Common myeloid progenitor, CD34-positive (primary cell): Measurements from ENCODE around the gene AGBL4.
"Not testable (repeated sequence)": the region's sequence is repeated elsewhere in the genome, so short reads cannot be mapped to it uniquely, and the experiment has no call there.

ENCODE experiments used
- CTCF ChIA-PET: fragments of 350-600 bp; sonication (Branson Sonifier 250); formaldehyde crosslinking; loops from one replicate; lab custom pipeline; 2021; ENCODE audit warnings: antibody characterized with exemption; lab: Charles Lee
- POLR2A ChIA-PET: fragments of 350-600 bp; sonication (Branson Sonifier 250); formaldehyde crosslinking; loops from one replicate; lab custom pipeline; 2021; ENCODE audit warnings: antibody characterized with exemption; lab: Charles Lee
- DNase-seq, 3 donors: peaks; one replicate each; pipeline versions ENCODE4 v3.0.0 to v3.0.0-alpha.2; 2013
- H3K27ac ChIP-seq, 2 experiments: 1 replicate in 1 of 2; 2 replicates in 1 of 2; pipeline ENCODE4 v1.7.0; 2013; ENCODE audit warnings: inconsistent platforms in 2 of 2, low read length in 2 of 2, mild to moderate bottlenecking in 2 of 2, low read depth in 1 of 2, moderate library complexity in 1 of 2; ENCODE audit not compliant: severe bottlenecking in 2 of 2, insufficient read depth in 1 of 2, poor library complexity in 1 of 2
- H3K27me3 ChIP-seq, 5 experiments: replicated peaks in 2 of 5; 1 replicate in 3 of 5; 2 replicates in 2 of 5; pipeline versions ENCODE4 v1.6.1 to v1.7.0; 2013; ENCODE audit warnings: low read length in 4 of 5, mild to moderate bottlenecking in 2 of 5, moderate library complexity in 2 of 5, inconsistent platforms in 1 of 5; ENCODE audit not compliant: insufficient read depth in 5 of 5, control insufficient read depth in 4 of 5
- H3K36me3 ChIP-seq, 4 experiments: 1 replicate in 2 of 4; 2 replicates in 2 of 4; pipeline versions ENCODE4 v1.6.1 to v1.7.0; 2013; ENCODE audit warnings: low read length in 3 of 4, control low read depth in 1 of 4, mild to moderate bottlenecking in 1 of 4; ENCODE audit not compliant: control insufficient read depth in 4 of 4, insufficient read depth in 4 of 4
- H3K4me1 ChIP-seq, 4 experiments: 1 replicate in 3 of 4; 2 replicates in 1 of 4; pipeline versions ENCODE4 v1.6.1 to v1.7.1; 2013; ENCODE audit warnings: low read length in 3 of 4, mild to moderate bottlenecking in 3 of 4, control low read depth in 1 of 4, inconsistent platforms in 1 of 4, moderate library complexity in 1 of 4; ENCODE audit not compliant: control insufficient read depth in 4 of 4, insufficient read depth in 4 of 4; ENCODE audit errors: control extremely low read depth in 1 of 4
- H3K4me3 ChIP-seq, 7 experiments: 1 replicate in 4 of 7; 2 replicates in 3 of 7; pipeline versions ENCODE4 v1.5.1 to v1.7.0; 2013; ENCODE audit warnings: mild to moderate bottlenecking in 7 of 7, low read length in 6 of 7, moderate library complexity in 6 of 7, inconsistent platforms in 2 of 7, low read depth in 2 of 7, control low read depth in 1 of 7; ENCODE audit not compliant: insufficient read depth in 4 of 7, control insufficient read depth in 1 of 7; ENCODE audit errors: extremely low read depth in 1 of 7
- H3K9me3 ChIP-seq, 5 experiments: 1 replicate in 4 of 5; 2 replicates in 1 of 5; pipeline versions ENCODE4 v1.6.1 to v1.7.1; 2013; ENCODE audit warnings: low read length in 4 of 5, mild to moderate bottlenecking in 2 of 5, inconsistent platforms in 1 of 5, low read depth in 1 of 5, moderate library complexity in 1 of 5; ENCODE audit not compliant: control insufficient read depth in 4 of 5, insufficient read depth in 2 of 5; ENCODE audit errors: control extremely low read depth in 1 of 5
- WGBS: methylation state at CpG from one replicate; pipeline ENCODE4 v1.1.5; 2013; ENCODE audit not compliant: insufficient coverage; 5-methylcytosine and 5-hydroxymethylcytosine counted together

The AGBL4 gene

GRCh38 chr1:49013079-49013478, 1010.7 kb downstream of the AGBL4 start:
- Histone ChIP-seq H3K9me3 (peaks cover 0 to 2% (median 0%) of the 10 kb centered on the region in 5 experiments), H3K36me3 (no peaks in the 10 kb centered on the region), H3K4me3 (no peak overlapping the region), H3K27me3 (peaks cover 0 to 1% (median 0%) of the 10 kb centered on the region in 5 experiments), H3K4me1 (no peaks in the 10 kb centered on the region), H3K27ac (no peak overlapping the region)
- ChIA-PET POLR2A (no interaction called here), CTCF (no interaction called here)
- DNase-seq: no peak

- H3K27ac ChIP-seq, POLR2A ChIA-PET, CTCF ChIA-PET, H3K36me3 ChIP-seq, DNase-seq, H3K9me3 ChIP-seq, H3K4me1 ChIP-seq, H3K4me3 ChIP-seq, H3K27me3 ChIP-seq: not testable (repeated sequence)
- WGBS: 95% methylated on average over 4 of the region's 10 CpGs
Observed at GRCh38 chr1:49002981-49003380, 1020.8 kb downstream of the AGBL4 start.

DNA sequence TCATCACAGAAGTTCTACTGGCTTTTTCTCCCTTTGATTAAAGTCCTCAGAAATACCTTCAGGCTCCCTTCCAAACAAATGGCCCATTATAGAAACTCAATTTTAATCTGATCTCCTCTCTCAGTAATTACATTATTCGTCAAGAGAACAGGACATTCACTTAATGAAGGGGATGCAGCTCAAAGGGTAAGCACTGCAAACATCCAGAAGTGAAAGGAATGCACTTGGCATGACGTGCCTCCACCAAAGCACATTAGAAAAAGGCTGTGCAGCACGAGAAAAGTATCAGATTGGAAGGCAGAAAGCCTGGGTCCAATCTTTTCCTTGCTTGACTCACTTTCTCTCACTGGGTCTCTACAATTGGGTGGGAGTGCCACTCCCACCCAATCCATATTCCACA, 1024.4 kb downstream of the AGBL4 start:
- no peak overlapping the region for H3K27ac ChIP-seq
- no peaks in the 10 kb centered on the region for H3K9me3 ChIP-seq
- no peaks in the 10 kb centered on the region for H3K27me3 ChIP-seq
- no peaks in the 10 kb centered on the region for H3K4me1 ChIP-seq
- DNase-seq: no peak
- WGBS: 97% methylated on average over 3 of the region's 3 CpGs
- no peak overlapping the region for H3K4me3 ChIP-seq
- CTCF ChIA-PET: no interaction called here
- POLR2A ChIA-PET: no interaction called here
- no peaks in the 10 kb centered on the region for H3K36me3 ChIP-seq

DNA sequence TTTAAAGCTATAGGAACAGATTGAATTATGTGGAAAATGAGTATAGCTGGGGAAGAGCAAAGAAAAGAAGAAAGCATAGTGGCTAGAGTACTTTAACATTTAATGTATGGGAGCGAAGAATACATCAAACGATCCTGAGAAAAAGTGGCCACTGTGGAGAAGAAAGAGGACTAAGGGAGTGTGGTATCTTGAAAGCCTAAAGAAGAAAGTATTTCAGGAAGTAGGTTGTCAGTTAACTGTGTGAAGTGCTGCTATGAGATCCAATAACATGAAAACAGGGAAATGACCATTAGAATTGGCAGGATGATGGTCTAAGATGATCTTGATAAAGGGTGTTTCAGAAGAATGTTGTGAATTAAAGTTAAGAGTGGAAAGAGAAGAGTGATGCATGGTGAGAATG, 1027.4 kb downstream of the AGBL4 start:
- no peaks in the 10 kb centered on the region for H3K36me3 ChIP-seq
- ChIA-PET CTCF (no interaction called here), POLR2A (no interaction called here)
- no peak overlapping the region for H3K4me3 ChIP-seq
- H3K27ac ChIP-seq: no peak overlapping the region
- 94% methylated on average over 2 of the region's 2 CpGs for WGBS
- no peaks in the 10 kb centered on the region for H3K4me1 ChIP-seq
- H3K9me3 ChIP-seq: peaks cover 0 to 8% (median 0%) of the 10 kb centered on the region in 5 experiments
- H3K27me3 ChIP-seq: no peaks in the 10 kb centered on the region
- DNase-seq: no peak

DNA sequence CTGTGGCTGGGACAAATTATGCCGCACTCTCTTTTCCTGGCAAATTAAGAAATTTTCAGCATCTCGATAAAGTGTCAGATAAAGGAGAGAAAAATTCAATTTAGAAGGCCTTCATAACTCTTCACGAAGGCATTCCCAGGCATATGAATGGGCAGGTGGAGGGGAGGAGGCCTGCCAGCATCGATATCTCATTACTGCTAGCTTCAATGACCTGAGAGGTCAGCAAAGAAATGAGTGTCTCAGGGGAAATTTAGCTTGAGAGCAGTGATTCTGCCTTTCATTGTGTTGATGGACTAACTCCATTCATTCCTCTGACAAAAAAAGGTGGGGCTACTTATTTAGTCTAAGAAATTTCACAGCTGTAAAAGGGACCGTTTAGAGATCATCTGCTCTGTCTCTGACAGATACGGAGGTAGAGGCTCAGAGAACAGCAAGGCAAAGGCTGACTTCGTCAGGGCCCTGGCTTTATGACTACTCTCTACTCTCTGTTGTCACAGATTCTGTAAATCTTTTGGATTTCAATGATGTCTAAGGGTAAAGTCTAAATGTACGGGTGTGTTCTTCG, 1035.0 kb downstream of the AGBL4 start:
- 95% methylated on average over 6 of the region's 9 CpGs for WGBS
- ChIA-PET CTCF (no interaction called here), POLR2A (no interaction called here)
- no peak for DNase-seq
- Histone ChIP-seq H3K4me3 (no peak overlapping the region), H3K27ac (no peak overlapping the region), H3K36me3 (no peaks in the 10 kb centered on the region), H3K4me1 (no peaks in the 10 kb centered on the region), H3K9me3 (peaks cover 0 to 8% (median 2%) of the 10 kb centered on the region in 5 experiments), H3K27me3 (peaks cover 0 to 2% (median 0%) of the 10 kb centered on the region in 5 experiments)

GRCh38 chr1:48979940-48980339, 1043.8 kb downstream of the AGBL4 start:
- Histone ChIP-seq H3K27me3 (peaks cover 0 to 3% (median 0%) of the 10 kb centered on the region in 5 experiments), H3K27ac (no peak overlapping the region), H3K9me3 (no peaks in the 10 kb centered on the region), H3K36me3 (no peaks in the 10 kb centered on the region), H3K4me3 (no peak overlapping the region), H3K4me1 (no peaks in the 10 kb centered on the region)
- ChIA-PET CTCF (no interaction called here), POLR2A (no interaction called here)
- 100% methylated on average over 1 of the region's 1 CpG for WGBS
- DNase-seq: no peak

DNA sequence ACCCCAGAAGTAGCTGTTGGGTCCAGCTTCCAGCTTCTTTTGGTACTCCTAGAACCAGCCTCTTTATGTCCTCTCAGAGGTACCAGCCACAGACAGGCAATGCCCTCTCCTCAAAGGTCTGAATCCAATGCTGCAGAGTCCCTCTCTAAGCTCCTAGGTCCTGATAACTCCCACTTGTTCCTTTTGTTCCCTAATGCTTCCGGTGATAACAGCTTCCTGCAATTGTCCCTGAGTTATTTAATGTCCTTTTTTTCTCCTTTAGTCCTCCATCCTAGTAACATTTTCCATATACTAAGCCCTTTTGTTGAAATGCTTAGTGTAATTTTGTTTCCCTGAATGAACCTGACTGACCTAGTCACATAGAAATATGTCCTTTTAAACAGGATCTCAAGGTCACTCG, 1045.3 kb downstream of the AGBL4 start:
- no peak for DNase-seq
- Histone ChIP-seq H3K4me1 (no peaks in the 10 kb centered on the region), H3K4me3 (no peak overlapping the region), H3K36me3 (no peaks in the 10 kb centered on the region), H3K9me3 (no peaks in the 10 kb centered on the region), H3K27ac (no peak overlapping the region), H3K27me3 (peaks cover 0 to 3% (median 0%) of the 10 kb centered on the region in 5 experiments)
- 0% methylated on average over 1 of the region's 2 CpGs for WGBS
- ChIA-PET CTCF (no interaction called here), POLR2A (no interaction called here)
